ENCODE data around the gene SYT14. TPM values are rescaled to one million over a fixed set of nuclear protein-coding genes. Genes with fewer than 3 reads are reported as not detected.
"Not testable (repeated sequence)": the region's sequence is repeated elsewhere in the genome, so short reads cannot be mapped to it uniquely, and the experiment has no call there.

The SYT14 gene
- polyA plus RNA-seq, 4 donors = 0.26 to 0.39 (median 0.30) TPM

DNA sequence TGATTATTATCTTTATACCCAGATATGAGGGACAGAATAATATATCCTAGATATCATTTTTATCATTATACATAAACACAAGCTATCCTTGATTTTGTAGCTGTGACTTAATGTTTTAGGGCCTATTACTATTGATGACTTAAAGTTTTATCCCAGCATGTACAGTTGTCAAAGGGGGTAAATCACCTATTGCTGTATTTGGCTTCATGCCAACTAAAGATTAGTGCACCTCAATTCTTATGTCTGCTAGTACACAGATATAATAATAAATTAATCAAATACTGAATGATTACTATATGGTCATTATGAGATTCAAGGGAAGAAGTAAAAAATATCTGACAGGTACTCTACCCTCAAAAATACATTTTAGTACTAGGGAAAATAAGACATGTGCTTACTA, 84.0 kb downstream of the SYT14 start:
- no peak for DNase-seq (ENCODE audit: low read depth in 4 of 4, low spot score in 3 of 4)

- no peak for DNase-seq (ENCODE audit: low read depth in 4 of 4, low spot score in 3 of 4)
Measured at GRCh38 chr1:210024282-210024681, 86.3 kb downstream of the SYT14 start.

- DNase-seq (ENCODE audit: low read depth in 4 of 4, low spot score in 3 of 4) = no peak
Measured at GRCh38 chr1:210024996-210025395, 87.0 kb downstream of the SYT14 start.

DNA sequence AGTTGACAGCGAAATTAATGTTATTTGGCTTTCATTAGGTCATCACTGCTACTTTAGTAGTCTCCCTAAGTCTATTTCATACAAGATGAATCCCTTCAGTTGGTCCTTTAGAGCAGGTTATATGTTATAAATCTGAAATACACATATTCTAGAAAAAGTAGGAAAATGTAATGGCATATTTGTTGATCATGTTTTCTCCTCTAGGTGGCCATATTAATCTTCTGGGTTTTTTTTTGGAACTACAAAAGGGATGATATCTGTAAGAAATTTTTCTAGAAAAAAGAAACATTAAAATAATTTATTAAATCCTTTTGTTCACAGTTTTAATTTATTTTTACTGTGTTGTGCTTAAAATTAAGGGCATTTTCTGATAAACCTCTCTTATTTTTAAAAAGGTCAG, 87.9 kb downstream of the SYT14 start:
- no peak for DNase-seq (ENCODE audit: low read depth in 4 of 4, low spot score in 3 of 4)

- DNase-seq (ENCODE audit: low read depth in 4 of 4, low spot score in 3 of 4) = no peak
Measured at GRCh38 chr1:210027994-210028393, 90.0 kb downstream of the SYT14 start.

DNA sequence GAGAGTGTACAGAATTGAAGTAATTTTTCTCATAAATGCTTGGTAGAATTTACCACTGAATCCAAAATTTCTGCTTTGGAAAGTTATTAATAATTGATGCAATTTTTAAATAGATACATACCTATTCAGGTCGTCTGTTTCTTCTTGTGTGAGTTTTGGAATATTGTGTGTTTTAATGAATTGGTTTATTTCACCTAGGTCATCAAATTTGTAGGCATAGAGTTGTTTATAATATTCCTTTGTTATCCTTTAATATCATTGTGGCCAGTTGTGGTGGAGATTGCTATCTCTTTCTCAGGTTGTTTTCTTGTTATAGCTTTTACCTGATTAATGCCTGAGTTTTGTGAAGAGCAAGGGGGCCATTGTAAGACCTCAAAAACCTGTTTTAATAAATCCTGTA, 93.5 kb downstream of the SYT14 start:
- no peak for DNase-seq (ENCODE audit: low read depth in 4 of 4, low spot score in 3 of 4)

- DNase-seq (ENCODE audit: low read depth in 4 of 4, low spot score in 3 of 4) = no peak
Measured at GRCh38 chr1:210043058-210043457, 105.0 kb downstream of the SYT14 start.

DNA sequence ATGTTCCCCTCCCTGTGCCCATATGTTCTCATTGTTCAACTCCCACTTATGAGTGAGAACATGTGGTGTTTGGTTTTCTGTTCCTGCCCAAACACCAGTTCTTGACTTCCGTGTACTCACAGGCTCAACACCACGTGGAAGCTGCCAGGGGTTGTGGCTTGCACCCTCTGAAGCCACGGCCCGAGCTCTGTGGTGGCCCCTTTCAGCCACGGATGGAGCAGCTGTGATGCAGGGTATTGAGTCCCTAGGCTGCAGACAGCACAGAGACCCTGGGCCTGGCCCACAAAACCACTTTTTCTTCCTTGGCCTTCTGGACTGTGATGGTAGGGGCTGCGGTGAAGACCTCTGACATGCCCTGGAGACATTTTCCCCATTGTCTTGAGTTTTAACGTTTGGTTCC, 111.6 kb downstream of the SYT14 start:
- DNase-seq (ENCODE audit: low read depth in 4 of 4, low spot score in 3 of 4) = no peak

DNA sequence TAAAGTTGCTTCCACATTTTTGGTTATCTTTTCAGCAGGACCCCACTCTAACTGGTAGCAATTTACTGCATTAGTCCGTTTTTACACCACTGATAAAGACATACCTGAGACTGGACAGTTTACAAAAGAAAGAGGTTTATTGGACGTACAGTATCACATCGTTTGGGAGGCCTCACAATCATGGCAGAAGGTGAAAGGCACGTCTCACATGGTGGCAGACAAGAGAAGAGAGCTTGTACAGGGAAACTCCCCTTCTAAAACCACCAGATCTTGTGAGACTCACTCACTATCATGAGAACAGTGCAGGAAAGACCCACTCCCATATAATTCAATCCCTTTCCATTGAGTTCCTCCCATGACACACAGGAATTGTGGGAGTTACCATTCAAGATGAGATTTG, 112.5 kb downstream of the SYT14 start:
- not testable (repeated sequence) for DNase-seq (ENCODE audit: low read depth in 4 of 4, low spot score in 3 of 4)

- DNase-seq (ENCODE audit: low read depth in 4 of 4, low spot score in 3 of 4) = no peak
Measured at GRCh38 chr1:210053126-210053525, 115.1 kb downstream of the SYT14 start.

- DNase-seq (ENCODE audit: low read depth in 4 of 4, low spot score in 3 of 4) = no peak
Measured at GRCh38 chr1:210057593-210057992, 119.6 kb downstream of the SYT14 start.

DNA sequence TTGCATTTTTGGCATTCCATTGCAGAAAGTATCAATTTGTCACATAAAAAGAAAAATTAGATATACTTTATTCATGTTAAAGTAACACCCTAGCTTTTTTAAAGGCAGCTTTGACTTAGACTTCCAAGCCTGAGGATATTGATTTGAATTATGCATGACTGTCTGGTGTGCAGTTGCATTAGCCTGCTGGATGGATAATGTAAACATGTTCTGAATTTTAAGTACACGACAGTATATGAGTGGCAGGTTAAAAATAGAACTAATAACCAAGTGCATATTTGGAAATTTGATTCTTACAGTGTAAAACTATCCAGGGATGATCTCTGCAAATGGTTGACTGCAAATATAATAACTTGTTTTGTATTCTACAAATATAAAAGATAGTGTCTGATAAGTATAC, 124.0 kb downstream of the SYT14 start:
- no peak for DNase-seq (ENCODE audit: low read depth in 4 of 4, low spot score in 3 of 4)

DNA sequence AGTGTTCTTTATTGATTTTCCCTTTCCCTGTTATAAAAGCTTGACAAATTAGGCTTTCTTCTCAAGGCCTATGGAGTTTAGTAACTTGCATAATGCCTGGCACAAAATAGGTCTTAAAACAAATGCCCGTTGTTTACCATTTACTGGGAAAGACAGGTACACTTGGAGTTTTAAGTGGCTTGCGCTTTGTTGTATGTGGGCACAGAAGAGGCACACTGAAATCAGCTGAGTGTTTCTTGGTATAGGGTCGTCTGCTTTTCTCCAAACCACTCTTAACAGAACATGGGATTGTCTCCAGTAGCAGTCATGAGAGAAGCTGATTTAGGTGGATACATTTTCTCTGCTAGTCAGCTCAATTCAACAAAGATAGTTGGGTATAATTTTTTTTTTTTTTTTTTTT, 132.5 kb downstream of the SYT14 start:
- DNase-seq (ENCODE audit: low read depth in 4 of 4, low spot score in 3 of 4) = no peak

GRCh38 chr1:210072129-210072528, 134.1 kb downstream of the SYT14 start:
- DNase-seq (ENCODE audit: low read depth in 4 of 4, low spot score in 3 of 4) = no peak

DNA sequence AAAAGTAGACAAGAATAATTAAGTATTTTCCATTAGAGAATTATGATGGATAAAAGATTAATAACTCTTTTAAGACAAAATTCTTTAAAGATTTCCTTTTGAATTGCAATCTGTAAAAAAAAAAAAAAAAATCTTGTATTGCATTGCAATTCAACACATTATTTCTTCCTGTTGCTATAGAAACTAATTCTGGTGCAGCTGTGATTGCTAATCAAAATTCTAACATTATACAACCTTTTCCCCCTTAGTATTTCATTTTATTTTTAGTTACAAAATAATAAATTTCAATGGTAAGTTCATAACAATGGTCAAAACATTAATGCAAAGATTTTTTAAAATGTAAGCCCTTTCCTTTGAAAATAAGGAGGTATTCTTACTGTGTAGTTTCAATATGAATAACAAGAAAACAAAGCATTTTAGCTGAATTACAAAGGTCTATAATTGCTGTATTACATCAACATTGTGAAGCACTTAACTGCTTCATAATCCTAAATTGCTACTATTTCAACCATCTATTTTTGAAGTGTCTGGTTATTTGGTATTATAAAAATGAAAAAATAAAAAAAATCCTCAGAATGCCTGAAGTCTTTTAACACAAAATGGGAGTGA, 135.0 kb downstream of the SYT14 start:
- no peak for DNase-seq (ENCODE audit: low read depth in 4 of 4, low spot score in 3 of 4)

- no peak for DNase-seq (ENCODE audit: low read depth in 4 of 4, low spot score in 3 of 4)
Measured at GRCh38 chr1:210074904-210075303, 136.9 kb downstream of the SYT14 start.

DNA sequence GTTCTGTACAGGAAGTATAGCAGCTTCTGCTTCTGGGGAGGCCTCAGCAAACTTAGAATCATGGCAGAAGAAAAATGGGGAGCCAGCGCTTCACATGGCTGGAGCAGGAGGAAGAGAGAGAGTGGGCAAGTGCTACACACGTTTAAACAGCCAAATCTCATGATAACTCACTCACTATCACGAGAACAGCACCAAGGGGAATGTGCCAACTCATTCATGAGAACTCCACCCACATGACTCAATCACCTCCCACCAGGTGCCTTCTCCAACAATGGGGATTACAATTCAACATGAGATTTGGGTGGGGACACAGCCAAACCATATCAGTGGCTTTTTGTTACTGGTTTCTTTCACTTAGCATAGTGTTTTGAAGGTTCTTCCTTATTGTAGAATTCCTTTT, 138.6 kb downstream of the SYT14 start:
- no peak for DNase-seq (ENCODE audit: low read depth in 4 of 4, low spot score in 3 of 4)

GRCh38 chr1:210081494-210081893, 143.5 kb downstream of the SYT14 start:
- DNase-seq (ENCODE audit: low read depth in 4 of 4, low spot score in 3 of 4) = no peak

- no peak for DNase-seq (ENCODE audit: low read depth in 4 of 4, low spot score in 3 of 4)
Measured at GRCh38 chr1:210085359-210085758, 147.3 kb downstream of the SYT14 start.

DNA sequence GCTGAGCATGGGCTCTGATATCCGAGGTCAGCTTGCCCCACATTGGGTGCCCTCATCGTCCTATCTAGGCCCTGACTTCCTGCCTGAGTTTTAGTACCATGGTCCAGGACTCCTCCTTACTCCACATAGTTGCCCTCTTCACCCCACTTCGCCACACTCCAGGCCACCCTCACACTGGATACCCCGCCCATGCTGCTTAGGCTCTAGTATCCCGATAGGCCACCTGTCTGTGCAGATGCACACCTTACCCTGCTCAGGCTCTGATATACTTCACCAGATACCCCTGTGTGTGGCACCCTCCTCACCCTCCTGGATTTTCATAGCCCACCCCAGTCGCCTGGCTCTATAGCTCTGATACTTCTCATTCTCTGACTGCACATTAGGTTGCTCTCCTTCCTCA, 149.0 kb downstream of the SYT14 start:
- no peak for DNase-seq (ENCODE audit: low read depth in 4 of 4, low spot score in 3 of 4)

DNA sequence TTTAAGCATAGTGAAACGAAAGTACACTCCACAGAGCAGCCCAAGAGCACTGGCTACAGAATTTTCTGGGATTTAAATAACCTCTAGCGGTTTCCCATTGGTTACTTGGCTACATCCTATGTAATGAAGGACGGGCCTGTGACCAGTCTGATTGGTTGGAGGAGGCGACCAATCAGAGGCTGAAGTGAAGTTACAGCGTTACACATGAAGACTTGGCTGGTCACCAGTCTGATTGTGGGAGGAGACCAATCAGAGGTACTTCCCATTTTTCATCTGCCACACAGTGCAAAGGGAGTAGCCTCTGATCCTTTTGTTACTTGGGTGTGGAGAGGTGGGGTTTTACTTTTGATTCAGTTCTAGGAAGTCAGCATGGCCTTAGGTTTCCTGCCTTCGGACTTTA, 151.8 kb downstream of the SYT14 start:
- no peak for DNase-seq (ENCODE audit: low read depth in 4 of 4, low spot score in 3 of 4)

GRCh38 chr1:210092366-210092765, 154.3 kb downstream of the SYT14 start:
- no peak for DNase-seq (ENCODE audit: low read depth in 4 of 4, low spot score in 3 of 4)

DNA sequence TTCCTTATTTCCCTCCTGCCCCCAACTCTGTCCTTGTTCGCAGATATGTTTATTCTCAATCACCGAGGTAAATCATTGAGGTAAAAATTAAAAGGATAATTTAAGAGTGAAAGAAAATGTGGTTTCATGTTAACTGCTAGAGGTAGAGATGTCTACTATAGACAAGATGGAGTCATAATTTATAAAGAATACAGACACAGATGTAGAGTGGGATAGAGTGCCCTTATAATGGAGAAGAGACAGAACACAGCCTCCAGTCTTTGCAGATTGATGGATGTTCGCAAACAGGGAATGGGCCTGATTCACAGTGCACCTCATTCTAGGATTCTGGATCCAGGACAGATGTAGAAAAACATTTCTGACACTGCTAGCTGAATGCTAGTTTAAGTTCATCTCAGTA, 155.4 kb downstream of the SYT14 start:
- DNase-seq (ENCODE audit: low read depth in 4 of 4, low spot score in 3 of 4) = no peak

All from left renal pelvis (tissue), 4 donors.